CD4-positive, alpha-beta T cell treated with Interleukin-17A for 4 hours (primary cell): ENCODE data around the gene DUOX2.
"Not testable (repeated sequence)": the region's sequence is repeated elsewhere in the genome, so short reads cannot be mapped to it uniquely, and the experiment has no call there.

Source experiments
- DNase-seq: peaks from one replicate; pipeline ENCODE4 v3.0.0-alpha.2; 2020; ENCODE audit warnings: mixed read lengths

Gene DUOX2

GRCh38 chr15:45062301-45062700, 51.7 kb downstream of the DUOX2 start:
- not testable (repeated sequence) for DNase-seq

GRCh38 chr15:45058690-45059675, 55.0 kb downstream of the DUOX2 start:
- DNase-seq: not testable (repeated sequence)

DNA sequence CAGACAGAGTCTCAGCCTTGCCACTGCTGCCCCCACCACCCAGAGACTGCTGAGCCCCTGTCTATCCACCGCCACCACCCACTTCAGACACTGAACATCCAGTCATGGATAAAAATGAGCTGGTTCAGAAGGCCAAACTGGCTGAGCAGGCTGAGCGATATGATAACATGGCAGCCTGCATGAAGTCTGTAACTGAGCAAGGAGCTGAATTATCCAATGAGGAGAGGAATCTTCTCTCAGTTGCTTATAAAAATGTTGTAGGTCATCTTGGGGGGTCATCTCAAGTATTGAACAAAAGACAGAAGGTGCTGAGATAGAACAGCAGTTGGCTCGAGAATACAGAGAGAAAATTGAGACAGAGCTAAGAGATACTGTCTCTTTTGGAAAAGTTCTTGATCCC, 61.3 kb downstream of the DUOX2 start:
- not testable (repeated sequence) for DNase-seq

DNA sequence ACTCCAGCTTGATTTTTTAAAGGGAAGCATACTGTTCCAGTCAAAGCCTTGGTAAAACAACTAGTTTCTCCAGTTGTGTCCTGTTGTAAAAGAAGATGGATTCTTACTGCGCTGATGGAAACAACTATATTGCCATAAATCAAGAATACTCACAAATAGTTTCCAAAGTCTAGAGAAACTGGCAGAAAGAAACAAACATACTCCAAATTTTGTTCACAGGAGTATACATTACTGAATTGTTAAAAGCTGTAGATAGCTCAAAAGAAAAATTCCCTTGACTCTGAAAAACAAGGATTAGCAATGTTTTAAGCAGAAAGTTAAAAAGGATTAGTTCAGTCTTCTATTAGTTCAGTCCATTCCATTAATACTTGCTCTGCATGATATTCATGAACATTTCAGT, 63.4 kb downstream of the DUOX2 start:
- DNase-seq: no peak

- no peak for DNase-seq
Observed at GRCh38 chr15:45048794-45049631, 65.0 kb downstream of the DUOX2 start.

DNA sequence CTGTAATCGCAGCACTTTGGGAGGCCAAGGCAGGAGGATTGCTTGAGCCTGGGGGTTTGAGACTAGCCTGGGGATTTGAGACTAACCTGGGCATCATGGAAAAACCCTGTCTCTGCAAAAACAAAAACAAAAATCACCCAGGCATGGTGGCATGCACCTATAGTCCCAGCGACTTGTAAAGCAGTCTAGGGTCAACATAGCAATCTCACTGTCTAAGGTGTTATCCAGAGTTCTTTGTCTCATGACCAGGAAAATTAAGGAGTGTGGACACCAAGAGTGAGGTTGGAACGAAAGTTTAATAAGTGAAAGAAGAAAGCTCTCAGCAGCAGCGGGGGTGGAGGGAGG, 65.6 kb downstream of the DUOX2 start:
- not testable (repeated sequence) for DNase-seq

- DNase-seq: not testable (repeated sequence)
Observed at GRCh38 chr15:45044270-45044669, 69.7 kb downstream of the DUOX2 start.

DNA sequence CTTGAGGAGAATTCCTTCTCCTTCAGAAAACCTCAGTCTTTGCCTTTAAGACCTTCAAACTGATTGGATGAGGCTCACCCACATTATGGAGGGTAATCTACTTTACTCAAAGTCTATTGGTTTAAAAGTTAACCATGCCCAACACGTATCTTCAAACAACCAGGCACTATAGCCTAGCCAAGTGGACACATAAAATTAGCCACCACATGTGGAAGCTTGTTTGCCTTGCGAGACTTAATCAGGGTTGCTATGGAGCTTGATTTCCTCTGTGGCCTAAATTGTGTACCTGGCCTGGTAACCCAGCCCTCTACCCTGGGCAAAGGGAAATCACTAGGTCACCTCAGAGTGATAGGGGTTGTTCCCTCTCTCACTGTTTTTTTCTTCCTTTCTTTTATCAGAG, 71.1 kb downstream of the DUOX2 start:
- DNase-seq: not testable (repeated sequence)
